ENCODE results near the gene INTS1. TPM values are rescaled to one million over a fixed set of nuclear protein-coding genes. Genes with fewer than 3 reads are reported as not detected.
A peak's percentile ranks its signal among the peaks of the same experiment; 100 is the strongest.

Gene INTS1
- total RNA-seq, 2 donors from 2014 or later = 29.0 to 47.0 TPM

DNA sequence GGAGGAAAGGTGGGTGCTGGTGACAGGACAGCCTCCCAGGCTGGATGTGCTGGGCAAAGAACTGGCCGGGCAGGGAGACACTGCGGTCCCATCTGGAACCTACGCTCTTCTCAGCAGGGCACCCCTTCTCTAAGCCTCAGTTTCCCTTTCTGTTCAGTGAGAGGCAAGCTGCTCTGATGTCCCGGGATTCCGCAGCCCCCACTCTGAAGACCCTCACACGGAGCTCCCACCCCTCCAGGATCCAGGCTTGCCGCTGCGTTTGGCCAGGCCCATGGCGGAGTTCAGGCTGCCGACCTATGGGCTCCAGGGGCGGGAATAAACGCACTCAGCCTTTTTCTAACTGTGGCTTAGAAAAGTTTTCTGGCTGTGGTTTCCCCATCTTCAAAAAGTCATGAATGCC lies 10.2 kb upstream of the INTS1 start:
- H3K27ac ChIP-seq = peak overlapping the region; percentile 98 to 99
- no peaks in the 10 kb centered on the region for H3K27me3 ChIP-seq
- peaks cover 0 to 20% of the 10 kb centered on the region in 2 donors for H3K4me1 ChIP-seq
- no peak for DNase-seq (ENCODE audit: low spot score)
- no peaks in the 10 kb centered on the region for H3K9me3 ChIP-seq
- TF ChIP-seq, protein P1, sequence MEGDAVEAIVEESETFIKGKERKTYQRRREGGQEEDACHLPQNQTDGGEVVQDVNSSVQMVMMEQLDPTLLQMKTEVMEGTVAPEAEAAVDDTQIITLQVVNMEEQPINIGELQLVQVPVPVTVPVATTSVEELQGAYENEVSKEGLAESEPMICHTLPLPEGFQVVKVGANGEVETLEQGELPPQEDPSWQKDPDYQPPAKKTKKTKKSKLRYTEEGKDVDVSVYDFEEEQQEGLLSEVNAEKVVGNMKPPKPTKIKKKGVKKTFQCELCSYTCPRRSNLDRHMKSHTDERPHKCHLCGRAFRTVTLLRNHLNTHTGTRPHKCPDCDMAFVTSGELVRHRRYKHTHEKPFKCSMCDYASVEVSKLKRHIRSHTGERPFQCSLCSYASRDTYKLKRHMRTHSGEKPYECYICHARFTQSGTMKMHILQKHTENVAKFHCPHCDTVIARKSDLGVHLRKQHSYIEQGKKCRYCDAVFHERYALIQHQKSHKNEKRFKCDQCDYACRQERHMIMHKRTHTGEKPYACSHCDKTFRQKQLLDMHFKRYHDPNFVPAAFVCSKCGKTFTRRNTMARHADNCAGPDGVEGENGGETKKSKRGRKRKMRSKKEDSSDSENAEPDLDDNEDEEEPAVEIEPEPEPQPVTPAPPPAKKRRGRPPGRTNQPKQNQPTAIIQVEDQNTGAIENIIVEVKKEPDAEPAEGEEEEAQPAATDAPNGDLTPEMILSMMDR (IDR thresholded peaks at IDR 0.05) = no peak
- no peak overlapping the region for H3K4me3 ChIP-seq
- H3K36me3 ChIP-seq = no peaks in the 10 kb centered on the region

DNA sequence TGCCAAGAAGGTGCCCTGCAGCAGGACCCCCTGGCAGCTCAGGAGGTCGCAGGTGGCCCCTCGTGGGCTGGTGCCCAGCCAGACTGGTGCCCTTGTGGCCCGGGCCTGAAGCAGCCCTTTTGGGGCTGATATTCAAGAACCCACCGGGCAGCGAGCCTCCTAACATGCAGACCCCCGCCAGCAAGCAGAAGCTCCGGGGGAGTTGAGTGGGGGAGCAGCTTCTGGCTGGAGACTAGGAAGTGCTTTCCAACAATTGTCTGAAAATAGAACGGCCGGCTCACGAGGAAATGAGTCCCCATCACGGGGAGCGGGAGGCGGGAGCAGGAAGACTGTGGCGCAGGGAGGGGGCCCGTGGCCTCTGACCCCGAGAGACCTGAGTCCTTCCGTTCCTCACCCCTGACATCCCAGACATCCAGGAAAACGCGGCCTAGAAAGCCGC lies 9.5 kb upstream of the INTS1 start:
- no peak for DNase-seq (ENCODE audit: low spot score)
- Histone ChIP-seq H3K27ac (peak overlapping the region; percentile 98 to 99), H3K36me3 (no peaks in the 10 kb centered on the region), H3K9me3 (no peaks in the 10 kb centered on the region), H3K4me3 (peak overlapping the region in 1 of 2 donors; percentile 33), H3K27me3 (no peaks in the 10 kb centered on the region), H3K4me1 (peaks cover 0 to 20% of the 10 kb centered on the region in 2 donors)
- TF ChIP-seq, protein P1 (IDR thresholded peaks at IDR 0.05) = no peak

DNA sequence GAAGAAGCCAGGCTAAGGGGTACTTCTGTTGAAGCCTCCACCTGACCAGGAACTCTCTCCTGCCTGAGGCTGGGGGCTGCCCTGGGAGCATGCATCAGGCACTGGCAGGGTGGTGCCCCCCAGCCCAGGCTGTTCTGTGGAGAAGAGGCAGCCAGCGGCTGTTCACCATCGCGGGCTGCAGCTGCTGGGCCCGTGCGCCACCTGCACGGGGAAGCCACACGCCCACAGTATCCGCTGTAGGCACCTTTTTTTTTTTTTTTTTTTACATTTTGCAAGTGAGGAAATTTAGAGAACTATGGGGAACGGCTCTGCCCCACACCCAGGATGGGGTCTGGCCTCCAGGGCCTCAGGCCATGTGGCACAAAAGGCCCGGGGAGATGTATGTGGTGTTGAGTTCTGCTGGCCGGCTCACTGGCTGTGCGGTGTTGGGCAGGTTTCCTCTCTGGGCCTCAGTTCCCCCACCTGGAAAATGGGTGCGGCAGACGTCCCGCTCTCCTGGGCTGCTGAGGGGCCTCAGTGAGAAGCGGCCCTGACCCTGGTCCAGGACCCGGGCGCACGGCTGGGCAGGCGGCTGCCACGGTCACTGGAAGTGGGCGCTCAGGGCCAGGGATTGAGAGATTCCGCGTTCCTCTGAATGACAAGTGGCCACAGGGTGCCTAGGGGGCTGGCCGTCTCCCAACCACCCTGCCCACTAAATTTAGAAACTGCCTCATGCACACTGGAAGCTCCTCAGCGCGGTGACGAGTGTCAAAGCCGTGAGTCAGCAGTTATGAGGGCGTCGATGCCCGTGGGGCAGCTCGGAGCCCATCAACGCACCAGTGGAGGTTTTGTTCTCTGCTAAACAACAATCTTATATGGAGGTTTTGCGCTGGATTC lies 8.8 kb upstream of the INTS1 start:
- H3K4me1 ChIP-seq = peaks cover 0 to 20% of the 10 kb centered on the region in 2 donors
- H3K4me3 ChIP-seq = peak overlapping the region in 1 of 2 donors; percentile 33
- TF ChIP-seq, protein P1 (IDR thresholded peaks at IDR 0.05) = no peak
- peak; percentile 87 for DNase-seq (ENCODE audit: low spot score)
- no peaks in the 10 kb centered on the region for H3K27me3 ChIP-seq
- no peaks in the 10 kb centered on the region for H3K9me3 ChIP-seq
- peak overlapping the region; percentile 98 to 99 for H3K27ac ChIP-seq
- no peaks in the 10 kb centered on the region for H3K36me3 ChIP-seq

DNA sequence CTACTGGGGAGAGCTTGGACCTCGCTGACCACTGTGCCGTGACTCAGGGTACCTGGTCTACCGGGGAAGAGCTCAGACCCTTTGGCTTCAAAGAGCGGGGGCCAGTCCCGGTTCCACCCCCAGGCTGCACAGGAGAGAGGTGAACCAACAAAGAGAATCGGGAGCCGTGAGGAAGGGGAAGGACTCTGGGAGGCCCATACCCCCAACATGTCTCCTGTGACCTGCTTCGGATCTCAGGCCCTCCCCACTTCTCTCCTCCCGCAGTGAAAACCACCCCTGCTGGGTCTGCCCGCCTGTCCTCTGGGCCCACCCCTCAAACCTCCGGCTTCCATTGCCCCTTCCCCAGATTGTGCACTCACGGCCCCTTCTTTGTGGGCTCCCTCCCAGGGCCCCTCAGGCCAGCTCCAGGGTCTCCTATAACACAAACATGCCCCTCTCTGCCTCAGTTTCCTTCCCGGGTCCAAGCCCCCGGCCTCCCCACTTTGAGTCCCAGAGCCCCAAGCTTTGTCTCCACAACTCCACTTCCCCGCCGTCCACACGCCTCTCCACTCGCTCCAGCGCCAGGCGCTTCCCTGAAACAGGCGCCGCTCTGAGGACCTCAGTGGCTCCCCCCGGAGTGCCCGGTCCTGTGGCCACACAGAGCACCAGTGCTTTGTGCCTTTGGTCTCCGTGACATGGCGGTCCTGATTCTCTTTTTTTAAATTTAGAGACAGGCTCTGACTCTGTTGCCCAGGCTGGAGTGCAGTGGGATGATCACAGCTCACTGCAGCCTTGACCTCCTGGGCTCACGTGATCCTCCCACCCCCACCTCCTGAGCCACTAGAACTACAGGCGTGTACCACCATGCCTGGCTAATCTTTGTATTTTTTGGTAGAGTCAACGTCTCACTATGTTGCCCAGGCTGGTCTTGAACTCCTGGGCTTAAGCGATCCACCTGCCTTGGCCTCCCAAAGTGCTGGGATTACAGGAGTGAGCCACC lies 7.5 kb upstream of the INTS1 start:
- TF ChIP-seq, protein P1 (IDR thresholded peaks at IDR 0.05) = no peak
- DNase-seq (ENCODE audit: low spot score) = no peak
- no peak overlapping the region for H3K4me3 ChIP-seq
- no peaks in the 10 kb centered on the region for H3K9me3 ChIP-seq
- peak overlapping the region in 1 of 2 donors; percentile 98 for H3K27ac ChIP-seq
- no peaks in the 10 kb centered on the region for H3K27me3 ChIP-seq
- H3K4me1 ChIP-seq = peaks cover 0 to 24% of the 10 kb centered on the region in 2 donors
- H3K36me3 ChIP-seq = no peaks in the 10 kb centered on the region

DNA sequence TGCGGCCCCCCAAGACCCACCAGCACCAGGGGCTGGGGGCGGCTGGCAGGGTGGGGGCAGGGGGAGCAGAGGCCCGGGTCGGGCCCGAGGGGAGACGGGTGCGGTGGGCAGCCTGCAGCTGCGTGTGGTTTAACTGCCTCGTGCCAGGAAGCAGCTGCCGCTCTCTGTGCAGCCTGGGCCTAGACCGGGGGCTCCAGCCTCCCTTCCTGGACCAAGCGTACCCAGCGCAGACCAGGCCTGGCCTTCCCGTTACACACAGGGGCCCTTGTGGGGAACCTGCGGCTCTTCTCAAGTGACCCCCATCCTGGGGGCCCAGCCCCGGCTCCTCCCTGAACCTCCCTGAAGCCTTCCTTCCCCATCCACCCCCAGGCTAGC lies 6.6 kb upstream of the INTS1 start:
- H3K27me3 ChIP-seq = no peaks in the 10 kb centered on the region
- no peak for DNase-seq (ENCODE audit: low spot score)
- H3K9me3 ChIP-seq = no peaks in the 10 kb centered on the region
- TF ChIP-seq, protein P1 (IDR thresholded peaks at IDR 0.05) = no peak
- no peaks in the 10 kb centered on the region for H3K36me3 ChIP-seq
- no peak overlapping the region for H3K27ac ChIP-seq
- H3K4me1 ChIP-seq = peaks cover 0 to 26% of the 10 kb centered on the region in 2 donors
- no peak overlapping the region for H3K4me3 ChIP-seq
